Measurements from ENCODE around the gene RPS6KL1.
A peak's percentile ranks its signal among the peaks of the same experiment; 100 is the strongest.

Gene RPS6KL1

DNA sequence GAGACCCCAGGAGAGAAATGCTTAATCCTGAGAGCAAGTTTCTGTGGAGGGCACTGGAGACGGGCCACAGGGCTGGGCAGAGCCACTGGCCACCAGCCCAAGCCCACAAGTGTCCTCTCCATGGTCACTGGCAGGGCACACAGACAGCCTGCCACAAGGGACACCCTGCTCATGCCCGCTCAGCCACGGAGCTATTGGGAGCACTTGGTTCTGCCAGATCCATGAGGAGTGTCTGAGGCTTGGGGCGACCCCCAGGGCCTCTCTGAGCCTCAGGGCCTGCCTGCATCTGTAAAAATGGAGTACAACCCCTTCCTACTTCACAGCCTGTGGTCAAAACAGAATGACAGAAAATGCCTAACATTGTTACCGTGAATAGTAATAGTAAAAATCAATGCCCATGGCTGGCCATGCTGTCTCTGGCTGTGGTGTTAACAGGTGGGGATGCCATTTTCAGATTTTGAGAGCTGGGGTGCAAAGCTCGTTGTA lies 29.2 kb upstream of the RPS6KL1 start:
- DNase-seq (ENCODE audit: low spot score), result no peak

DNA sequence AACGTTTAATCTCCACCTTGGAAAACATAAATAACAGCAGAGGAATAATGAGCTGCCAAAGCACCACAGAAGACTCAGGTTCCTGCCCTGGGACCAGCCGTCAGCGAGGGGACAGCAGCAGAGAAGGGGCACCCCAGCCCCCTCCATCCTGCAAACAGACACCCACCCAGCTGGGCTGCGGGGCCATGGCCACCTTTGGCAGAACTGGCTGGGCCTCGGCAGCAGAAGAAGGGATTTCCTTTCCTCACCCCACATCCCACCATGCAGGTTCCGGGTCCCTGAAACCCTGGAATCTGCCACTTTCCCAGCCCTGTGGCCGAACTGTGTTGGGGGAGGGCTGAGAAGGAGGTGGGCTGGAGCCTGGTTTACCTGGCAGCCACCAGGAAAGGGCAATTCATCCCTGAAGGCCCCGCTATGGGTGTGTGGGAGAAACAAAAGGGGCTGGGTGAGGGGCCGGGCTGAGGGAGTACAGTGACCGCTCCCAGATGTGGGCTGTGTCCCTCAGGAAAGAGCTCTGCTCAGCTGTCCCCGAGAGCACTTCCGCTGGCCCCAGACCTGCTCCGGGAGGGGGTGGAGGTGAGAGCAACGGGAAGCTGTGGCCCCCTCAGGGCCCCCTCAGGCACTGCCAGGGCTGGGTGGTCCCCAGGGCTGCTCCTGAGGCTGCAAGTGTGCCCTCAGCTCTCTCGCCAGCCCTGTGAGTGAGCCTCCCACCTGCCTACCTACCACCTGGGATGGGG lies 28.6 kb upstream of the RPS6KL1 start:
- no peak for DNase-seq (ENCODE audit: low spot score)

- no peak for DNase-seq (ENCODE audit: low spot score)
Observed at GRCh38 chr14:74950795-74951442, 27.9 kb upstream of the RPS6KL1 start.

DNA sequence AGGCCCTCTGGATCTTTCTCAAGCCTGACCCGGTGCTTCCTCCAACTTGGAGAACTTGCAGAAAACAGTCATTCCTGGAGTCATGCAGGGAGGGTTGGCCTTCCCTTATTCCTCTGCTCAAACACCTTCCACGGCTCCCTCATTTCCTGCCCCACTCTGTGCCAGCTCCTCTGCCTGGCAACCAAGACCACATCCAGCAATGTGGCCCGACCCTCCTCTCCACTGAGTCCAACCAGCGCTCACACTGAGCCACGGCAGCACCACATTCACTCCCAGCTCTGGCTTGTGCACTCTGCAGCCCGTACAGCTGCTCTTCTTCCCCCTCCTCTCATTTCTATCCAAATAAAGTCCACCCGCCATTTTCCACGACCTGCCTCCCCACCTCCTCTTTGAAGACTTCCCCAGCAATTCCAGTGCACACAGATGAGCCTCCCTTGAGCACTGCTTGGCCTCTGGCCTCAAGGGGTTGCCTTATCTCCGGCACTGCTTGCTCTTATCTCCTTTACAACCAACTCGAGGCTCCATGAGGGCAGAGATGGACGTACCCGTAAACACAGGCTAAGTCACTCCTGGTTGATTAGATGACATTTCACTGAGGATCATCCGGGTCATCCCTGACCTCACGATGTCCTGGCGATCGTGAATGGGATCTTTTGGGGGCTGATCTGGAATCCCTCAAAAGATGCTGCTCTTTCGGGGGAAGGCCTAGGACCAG lies 27.0 kb upstream of the RPS6KL1 start:
- DNase-seq (ENCODE audit: low spot score), result no peak

DNA sequence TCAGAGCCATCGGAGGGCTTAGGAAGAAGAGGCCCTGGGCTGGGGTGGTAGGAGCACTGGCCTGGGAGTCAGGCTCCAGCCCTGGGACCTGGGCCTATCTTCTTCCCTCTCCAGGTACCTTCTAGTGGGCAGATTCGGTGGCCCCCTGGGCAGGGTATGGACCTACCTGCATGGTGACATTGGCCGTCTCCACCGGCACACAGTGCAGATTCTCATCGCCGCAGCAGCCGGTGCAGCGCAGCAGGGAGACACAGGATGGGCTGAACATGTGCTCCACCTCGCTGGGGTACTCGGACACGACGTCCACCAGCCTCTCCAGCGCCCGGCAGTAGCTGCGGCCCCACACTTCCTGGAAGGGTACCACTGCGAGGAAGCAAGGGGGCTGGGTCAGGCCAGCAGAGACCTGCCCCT lies 26.1 kb upstream of the RPS6KL1 start:
- DNase-seq (ENCODE audit: low spot score), result no peak

DNA sequence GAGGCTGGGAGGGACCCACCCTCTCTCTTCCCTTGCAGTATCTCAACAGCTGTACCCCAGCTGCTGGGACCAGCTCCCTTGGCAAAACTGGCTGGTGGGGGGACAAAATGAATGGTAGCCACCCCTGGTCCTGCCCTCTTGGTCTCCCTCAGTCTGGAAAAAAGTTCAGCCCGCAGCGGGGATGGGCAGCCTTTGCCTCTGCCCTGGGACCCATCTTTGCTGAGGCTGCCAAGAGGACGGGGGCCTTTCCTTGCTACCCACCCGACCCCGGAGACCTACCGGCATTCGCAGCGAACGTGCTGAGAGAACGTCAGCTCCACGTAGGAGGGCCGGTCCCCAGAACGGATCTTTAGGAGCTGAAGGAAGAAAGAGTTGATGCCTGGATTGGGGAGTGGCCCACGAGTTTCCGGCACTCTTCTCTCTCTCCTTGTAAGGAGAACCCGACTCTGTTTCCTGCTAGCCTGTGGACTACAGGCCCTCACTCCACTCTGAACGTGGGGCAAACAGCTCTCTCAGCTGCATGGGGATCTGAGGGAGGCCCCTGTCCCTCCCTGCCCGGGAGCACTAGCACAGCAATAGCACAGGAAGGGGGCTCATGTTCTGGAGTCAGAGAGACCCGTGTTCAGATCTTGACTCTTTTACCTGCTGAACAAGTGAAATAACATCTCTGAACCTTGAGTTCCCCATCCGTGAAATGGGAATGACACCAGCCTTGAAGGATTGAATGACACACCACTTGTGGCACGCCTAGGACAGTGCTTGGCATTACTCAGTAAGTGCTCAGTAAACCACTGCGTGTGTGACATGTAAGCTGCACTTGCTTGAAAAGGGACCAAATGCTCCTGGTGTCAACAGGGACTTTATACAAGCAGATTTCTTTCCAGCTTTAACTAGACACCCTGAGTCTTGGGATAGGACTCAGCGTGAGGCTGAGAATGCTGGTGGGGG lies 25.4 kb upstream of the RPS6KL1 start:
- no peak for DNase-seq (ENCODE audit: low spot score)

GRCh38 chr14:74947353-74948227 lies 24.5 kb upstream of the RPS6KL1 start:
- DNase-seq (ENCODE audit: low spot score), result no peak

DNA sequence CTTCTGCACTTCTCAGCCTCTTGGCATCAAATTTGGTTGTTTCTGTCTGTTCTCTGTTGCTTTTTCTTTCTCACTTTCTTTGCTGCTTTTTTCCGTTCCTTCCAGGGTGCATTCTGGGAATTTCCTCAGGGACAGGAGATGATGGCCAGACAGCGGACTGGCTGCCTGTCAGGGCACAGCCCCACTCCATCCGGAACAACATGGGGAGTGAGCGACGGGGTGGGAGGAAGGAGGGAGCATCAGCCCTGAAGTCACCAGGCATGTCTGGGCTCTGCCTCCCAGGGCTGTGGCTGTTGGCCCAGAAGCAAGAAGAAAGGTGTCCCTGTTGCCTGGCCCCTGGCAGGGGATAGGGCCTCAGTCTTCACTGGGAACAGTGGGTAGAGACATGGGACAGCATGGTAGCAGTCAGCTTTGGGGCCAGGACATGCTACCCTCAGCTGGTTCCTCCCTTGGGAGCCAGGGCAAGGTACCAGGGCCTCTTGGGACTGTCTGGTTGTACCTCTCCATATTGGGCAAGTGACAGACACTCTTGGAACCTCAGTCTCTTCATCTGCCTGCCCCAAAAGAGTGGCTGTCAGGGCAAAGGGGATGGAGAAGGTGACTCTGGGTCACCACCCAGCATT lies 23.7 kb upstream of the RPS6KL1 start:
- DNase-seq (ENCODE audit: low spot score), result no peak

- DNase-seq (ENCODE audit: low spot score), result peak; percentile 93
Observed at GRCh38 chr14:74945852-74946658, 23.0 kb upstream of the RPS6KL1 start.

DNA sequence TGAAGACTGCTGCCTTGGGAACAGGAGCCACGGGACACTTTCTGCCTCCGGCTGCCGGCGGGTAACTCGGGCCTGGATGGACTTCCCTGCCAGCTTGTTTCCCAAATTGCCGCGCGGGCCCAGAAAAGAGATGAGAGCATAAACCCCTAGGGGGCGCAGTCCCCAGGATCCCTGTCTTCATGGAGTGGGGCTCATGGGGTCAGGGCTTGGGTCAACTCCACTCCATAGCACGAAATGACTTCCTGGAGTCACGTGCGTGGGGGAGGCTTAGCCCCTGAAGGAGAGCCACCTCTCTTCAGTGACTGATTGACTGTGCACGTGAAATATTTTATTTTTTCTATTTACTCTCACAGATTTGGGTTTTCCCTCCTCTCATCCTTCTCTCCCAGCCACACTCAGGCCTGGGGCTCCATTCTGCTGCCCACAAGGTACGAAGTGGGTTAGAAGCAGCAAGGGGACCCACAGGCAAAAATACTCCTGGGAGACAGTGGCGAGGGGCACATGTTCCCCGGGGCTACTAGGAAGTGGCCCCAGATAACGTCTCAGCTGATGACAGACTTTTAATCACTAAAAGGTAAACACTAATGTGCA lies 22.3 kb upstream of the RPS6KL1 start:
- DNase-seq (ENCODE audit: low spot score), result peak; percentile 49

DNA sequence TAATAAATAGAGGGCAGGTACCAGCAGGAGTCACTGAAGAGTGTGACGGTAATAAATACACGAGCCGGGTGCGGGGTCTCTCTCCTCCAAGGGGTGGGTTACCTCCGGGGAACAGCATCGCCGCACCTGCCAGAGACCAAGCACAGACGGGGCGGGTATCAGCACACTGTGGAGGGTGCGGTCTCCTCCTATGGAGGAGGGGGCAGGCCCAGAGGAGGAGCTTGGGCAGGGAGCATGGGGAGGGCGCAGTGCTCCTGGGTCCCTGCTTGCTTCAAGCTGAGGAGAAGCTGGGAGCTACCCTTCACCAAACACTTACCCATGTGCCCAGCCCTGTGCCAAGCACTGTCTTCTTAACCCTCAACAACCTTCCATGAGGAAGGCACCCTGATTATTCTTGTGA lies 19.5 kb upstream of the RPS6KL1 start:
- DNase-seq (ENCODE audit: low spot score), result no peak

DNA sequence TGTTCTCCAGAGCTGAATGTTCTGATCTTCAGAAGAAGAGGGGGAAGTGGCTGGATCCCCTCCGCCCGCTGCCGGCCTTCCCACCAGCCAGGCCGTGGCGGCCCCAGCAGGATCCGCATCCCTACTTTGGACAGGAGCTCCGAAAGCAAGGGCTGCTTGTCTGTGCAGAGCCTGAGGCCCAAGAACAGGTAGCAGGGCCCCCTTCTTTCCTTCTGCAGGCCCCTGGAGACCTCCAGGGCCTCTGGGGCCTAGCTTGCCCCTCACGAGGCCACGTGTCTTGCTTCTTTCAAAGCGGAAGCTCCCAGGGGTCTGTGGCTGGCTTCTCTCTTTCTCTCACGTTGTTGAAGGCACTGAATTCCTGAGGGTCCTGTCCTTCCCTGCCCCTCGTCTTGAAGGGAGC lies 19.1 kb upstream of the RPS6KL1 start:
- no peak for DNase-seq (ENCODE audit: low spot score)

- peak; percentile 86 for DNase-seq (ENCODE audit: low spot score)
Observed at GRCh38 chr14:74941676-74942097, 18.6 kb upstream of the RPS6KL1 start.

- DNase-seq (ENCODE audit: low spot score), result no peak
Observed at GRCh38 chr14:74940956-74941565, 18.0 kb upstream of the RPS6KL1 start.

DNA sequence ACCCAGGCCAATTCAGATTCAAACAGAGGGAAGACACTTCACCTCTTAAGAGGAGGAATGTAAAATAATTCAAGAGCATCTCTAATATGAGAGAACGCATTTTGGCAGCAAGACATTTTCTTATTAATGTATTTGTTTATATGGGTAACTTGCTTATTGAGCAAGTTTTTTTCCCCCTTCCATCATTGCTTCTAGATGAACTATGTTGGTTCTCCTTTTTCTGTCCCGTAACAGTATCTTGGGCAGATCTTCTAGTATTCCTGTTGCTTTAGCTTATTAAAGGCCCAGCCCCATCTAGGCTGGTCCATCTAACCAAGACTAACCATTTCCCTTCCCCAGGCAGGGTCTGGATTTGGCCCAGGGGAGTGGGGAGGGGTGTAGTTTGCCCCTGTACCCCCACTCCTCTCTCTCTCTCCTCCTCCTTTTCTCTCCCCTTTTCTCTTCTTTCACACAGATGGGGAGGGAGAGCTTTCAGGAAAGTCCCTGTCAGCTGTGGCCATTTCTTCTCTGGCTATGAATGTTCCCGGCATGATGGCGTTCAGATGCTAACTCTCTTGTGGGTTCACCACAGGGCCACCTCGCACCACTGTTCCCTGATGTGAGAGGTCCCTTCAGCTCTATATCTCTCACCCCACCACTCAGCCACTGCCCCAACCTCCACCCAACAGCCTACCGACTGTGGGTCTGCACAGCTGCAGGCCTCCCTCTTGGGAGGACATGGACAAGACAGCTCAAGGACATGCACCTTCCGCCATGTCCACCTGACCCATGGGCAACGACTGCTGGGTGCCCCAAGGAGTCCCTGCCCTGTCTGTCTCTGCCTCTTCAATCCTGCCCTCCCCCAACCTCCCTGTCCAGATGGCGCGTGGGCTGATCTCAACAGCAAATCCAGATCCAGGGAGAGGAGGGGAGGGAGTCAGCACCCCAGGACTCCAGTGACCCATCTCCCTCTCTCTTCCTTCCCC lies 15.8 kb upstream of the RPS6KL1 start:
- no peak for DNase-seq (ENCODE audit: low spot score)

DNA sequence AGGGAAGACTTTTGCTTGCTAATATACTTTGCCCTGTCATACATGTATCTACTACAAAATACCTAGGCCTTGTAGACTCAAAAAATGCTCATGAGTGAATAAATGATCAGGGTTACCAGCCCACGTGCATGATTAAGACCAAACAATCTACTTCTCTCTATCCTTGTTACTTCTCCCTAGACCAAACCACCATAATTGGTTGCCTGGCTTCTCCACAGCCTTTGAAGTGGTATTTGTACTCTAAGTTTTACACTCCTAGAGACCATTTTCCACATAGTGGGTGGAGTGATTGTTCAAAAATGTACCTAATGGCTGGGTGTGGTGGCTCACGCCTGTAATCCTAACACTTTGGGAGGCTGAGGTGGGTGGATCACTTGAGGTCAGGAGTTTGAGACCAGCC lies 14.1 kb upstream of the RPS6KL1 start:
- no peak for DNase-seq (ENCODE audit: low spot score)

- no peak for DNase-seq (ENCODE audit: low spot score)
Observed at GRCh38 chr14:74936731-74937130, 13.7 kb upstream of the RPS6KL1 start.
